ENCODE data around the gene CACNA1G. TPM values are rescaled to one million over a fixed set of nuclear protein-coding genes. Genes with fewer than 3 reads are reported as not detected.

The CACNA1G gene
- total RNA-seq, 2 donors from 2014 or later, result 0.84 to 1.1 TPM

DNA sequence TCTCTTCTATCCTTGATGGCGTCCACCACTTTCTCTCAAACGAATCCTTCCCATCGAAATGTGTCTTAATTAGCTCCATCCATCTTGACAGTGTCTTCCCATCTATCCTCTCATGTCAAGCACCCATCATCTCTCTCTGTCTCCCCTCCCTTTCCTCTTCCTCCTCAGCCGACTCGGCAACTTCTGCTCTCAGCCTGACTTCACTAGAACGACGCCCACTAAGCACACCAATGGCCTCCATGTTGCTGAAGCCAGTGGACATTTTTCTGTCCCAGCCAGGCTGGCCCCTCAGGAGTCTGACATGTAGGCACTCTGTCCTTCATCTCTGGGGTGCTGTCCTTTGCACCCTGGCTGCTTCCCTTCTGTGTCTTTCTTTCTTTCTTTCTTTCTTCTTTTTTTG lies 16.0 kb upstream of the CACNA1G start:
- Histone ChIP-seq H3K4me1 (ENCODE audit: control insufficient read depth, insufficient read depth, low read length) (peaks cover 13% of the 10 kb centered on the region), H3K27ac (ENCODE audit: low read depth, low read length) (no peak overlapping the region), H3K4me3 (ENCODE audit: low read length) (no peak overlapping the region), H3K36me3 (ENCODE audit: control insufficient read depth, insufficient read depth, low read length) (no peaks in the 10 kb centered on the region), H3K9me3 (ENCODE audit: control insufficient read depth, low read length) (no peaks in the 10 kb centered on the region), H3K9ac (ENCODE audit: extremely low read depth, low read length, poor library complexity, severe bottlenecking) (no peak overlapping the region), H3K27me3 (ENCODE audit: control insufficient read depth, insufficient read depth, low read length, poor library complexity, severe bottlenecking) (no peaks in the 10 kb centered on the region)
- no peak overlapping the region for H3K27ac Mint-ChIP-seq
- no peak for DNase-seq
- no peaks in the 10 kb centered on the region for H3K9me3 Mint-ChIP-seq
- 91 to 98% methylated on average over 7 of the region's 7 CpGs for WGBS, 2 experiments (ENCODE audit: insufficient coverage in 1 of 2, insufficient read length in 1 of 2)
- no peaks in the 10 kb centered on the region for H3K36me3 Mint-ChIP-seq (ENCODE audit: low read depth)
- no peak overlapping the region for H3K4me3 Mint-ChIP-seq
- peaks cover 10% of the 10 kb centered on the region for H3K4me1 Mint-ChIP-seq
- peaks cover 23% of the 10 kb centered on the region for H3K27me3 Mint-ChIP-seq (ENCODE audit: insufficient read depth)
- TF ChIP-seq, protein P1, sequence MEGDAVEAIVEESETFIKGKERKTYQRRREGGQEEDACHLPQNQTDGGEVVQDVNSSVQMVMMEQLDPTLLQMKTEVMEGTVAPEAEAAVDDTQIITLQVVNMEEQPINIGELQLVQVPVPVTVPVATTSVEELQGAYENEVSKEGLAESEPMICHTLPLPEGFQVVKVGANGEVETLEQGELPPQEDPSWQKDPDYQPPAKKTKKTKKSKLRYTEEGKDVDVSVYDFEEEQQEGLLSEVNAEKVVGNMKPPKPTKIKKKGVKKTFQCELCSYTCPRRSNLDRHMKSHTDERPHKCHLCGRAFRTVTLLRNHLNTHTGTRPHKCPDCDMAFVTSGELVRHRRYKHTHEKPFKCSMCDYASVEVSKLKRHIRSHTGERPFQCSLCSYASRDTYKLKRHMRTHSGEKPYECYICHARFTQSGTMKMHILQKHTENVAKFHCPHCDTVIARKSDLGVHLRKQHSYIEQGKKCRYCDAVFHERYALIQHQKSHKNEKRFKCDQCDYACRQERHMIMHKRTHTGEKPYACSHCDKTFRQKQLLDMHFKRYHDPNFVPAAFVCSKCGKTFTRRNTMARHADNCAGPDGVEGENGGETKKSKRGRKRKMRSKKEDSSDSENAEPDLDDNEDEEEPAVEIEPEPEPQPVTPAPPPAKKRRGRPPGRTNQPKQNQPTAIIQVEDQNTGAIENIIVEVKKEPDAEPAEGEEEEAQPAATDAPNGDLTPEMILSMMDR (conservative IDR thresholded peaks at IDR 0.05), result no peak

DNA sequence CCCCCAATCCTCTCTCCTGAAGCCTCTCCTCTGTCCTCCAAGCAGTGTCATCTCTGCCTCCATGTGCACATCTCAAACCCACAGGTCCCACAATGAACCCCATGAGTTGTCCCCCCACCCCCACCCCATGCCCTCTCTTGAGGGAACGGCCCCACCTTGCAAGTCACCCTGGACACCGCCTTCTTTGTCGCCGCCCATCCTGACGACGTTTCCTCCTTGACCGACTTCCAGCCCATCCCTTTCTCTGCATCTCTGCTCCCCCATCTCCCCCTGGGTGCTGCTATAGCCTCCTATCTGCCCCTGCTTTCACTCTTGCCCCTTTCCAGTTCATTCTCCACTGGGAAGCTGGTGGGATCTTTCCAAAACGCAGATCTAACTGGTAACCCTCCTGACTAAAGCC lies 15.2 kb upstream of the CACNA1G start:
- Mint-ChIP-seq H3K27ac (no peak overlapping the region), H3K4me3 (no peak overlapping the region), H3K9me3 (no peaks in the 10 kb centered on the region), H3K27me3 (ENCODE audit: insufficient read depth) (peaks cover 23% of the 10 kb centered on the region), H3K36me3 (ENCODE audit: low read depth) (no peaks in the 10 kb centered on the region), H3K4me1 (peaks cover 10% of the 10 kb centered on the region)
- H3K9me3 ChIP-seq (ENCODE audit: control insufficient read depth, low read length), result no peaks in the 10 kb centered on the region
- no peak overlapping the region for H3K27ac ChIP-seq (ENCODE audit: low read depth, low read length)
- no peaks in the 10 kb centered on the region for H3K27me3 ChIP-seq (ENCODE audit: control insufficient read depth, insufficient read depth, low read length, poor library complexity, severe bottlenecking)
- TF ChIP-seq, protein P1 (conservative IDR thresholded peaks at IDR 0.05), result no peak
- H3K4me1 ChIP-seq (ENCODE audit: control insufficient read depth, insufficient read depth, low read length), result peaks cover 13% of the 10 kb centered on the region
- 74 to 79% methylated on average over 5 to 8 of the region's 8 CpGs for WGBS, 2 experiments (ENCODE audit: insufficient coverage in 1 of 2, insufficient read length in 1 of 2)
- no peaks in the 10 kb centered on the region for H3K36me3 ChIP-seq (ENCODE audit: control insufficient read depth, insufficient read depth, low read length)
- H3K4me3 ChIP-seq (ENCODE audit: low read length), result no peak overlapping the region
- no peak overlapping the region for H3K9ac ChIP-seq (ENCODE audit: extremely low read depth, low read length, poor library complexity, severe bottlenecking)
- no peak for DNase-seq

DNA sequence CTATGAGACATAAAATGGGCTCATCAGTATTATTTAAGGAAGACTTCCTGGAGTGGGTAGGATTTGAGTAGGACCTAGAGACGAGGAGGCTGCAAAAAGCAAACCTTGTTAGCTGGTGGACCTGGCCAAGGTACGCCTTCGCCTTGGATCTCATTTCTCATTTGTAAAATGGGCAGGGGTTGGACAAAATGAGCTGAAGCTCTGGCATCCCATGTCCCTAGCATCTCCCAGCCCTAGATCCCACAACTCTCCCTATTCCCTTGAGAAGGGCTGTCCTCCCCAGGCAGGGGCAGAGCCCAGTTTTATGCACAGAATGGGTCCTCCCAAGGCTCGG lies 13.8 kb upstream of the CACNA1G start:
- 63% methylated on average over 4 of the region's 4 CpGs; no CpG with 5 or more reads in 1 of the 2 experiments for WGBS, 2 experiments (ENCODE audit: insufficient coverage in 1 of 2, insufficient read length in 1 of 2)
- Histone ChIP-seq H3K4me1 (ENCODE audit: control insufficient read depth, insufficient read depth, low read length) (peaks cover 13% of the 10 kb centered on the region), H3K4me3 (ENCODE audit: low read length) (no peak overlapping the region), H3K9ac (ENCODE audit: extremely low read depth, low read length, poor library complexity, severe bottlenecking) (no peak overlapping the region), H3K27me3 (ENCODE audit: control insufficient read depth, insufficient read depth, low read length, poor library complexity, severe bottlenecking) (no peaks in the 10 kb centered on the region), H3K27ac (ENCODE audit: low read depth, low read length) (no peak overlapping the region), H3K36me3 (ENCODE audit: control insufficient read depth, insufficient read depth, low read length) (no peaks in the 10 kb centered on the region), H3K9me3 (ENCODE audit: control insufficient read depth, low read length) (no peaks in the 10 kb centered on the region)
- Mint-ChIP-seq H3K4me1 (peaks cover 9% of the 10 kb centered on the region), H3K9me3 (no peaks in the 10 kb centered on the region), H3K36me3 (ENCODE audit: low read depth) (no peaks in the 10 kb centered on the region), H3K27me3 (ENCODE audit: insufficient read depth) (peaks cover 18% of the 10 kb centered on the region), H3K4me3 (peak overlapping the region; percentile 59), H3K27ac (no peak overlapping the region)
- TF ChIP-seq, protein P1 (conservative IDR thresholded peaks at IDR 0.05), result no peak
- no peak for DNase-seq

Data from endodermal cell (in vitro differentiated cells).